ENCODE data around the gene ADCK1.

GRCh38 chr14:77830692-77831091, 30.8 kb downstream of the ADCK1 start:
- TF ChIP-seq POLR2A (IDR thresholded peaks at IDR 0.05) (no peak), CTCF (IDR thresholded peaks at IDR 0.05) (no peak)

All from right lobe of liver (tissue), 4 donors.